ENCODE data around the gene GGACT. TPM values are rescaled to one million over a fixed set of nuclear protein-coding genes. Genes with fewer than 3 reads are reported as not detected.

The GGACT gene
- total RNA-seq, 2 donors from 2014 or later = 4.9 to 17.8 TPM

DNA sequence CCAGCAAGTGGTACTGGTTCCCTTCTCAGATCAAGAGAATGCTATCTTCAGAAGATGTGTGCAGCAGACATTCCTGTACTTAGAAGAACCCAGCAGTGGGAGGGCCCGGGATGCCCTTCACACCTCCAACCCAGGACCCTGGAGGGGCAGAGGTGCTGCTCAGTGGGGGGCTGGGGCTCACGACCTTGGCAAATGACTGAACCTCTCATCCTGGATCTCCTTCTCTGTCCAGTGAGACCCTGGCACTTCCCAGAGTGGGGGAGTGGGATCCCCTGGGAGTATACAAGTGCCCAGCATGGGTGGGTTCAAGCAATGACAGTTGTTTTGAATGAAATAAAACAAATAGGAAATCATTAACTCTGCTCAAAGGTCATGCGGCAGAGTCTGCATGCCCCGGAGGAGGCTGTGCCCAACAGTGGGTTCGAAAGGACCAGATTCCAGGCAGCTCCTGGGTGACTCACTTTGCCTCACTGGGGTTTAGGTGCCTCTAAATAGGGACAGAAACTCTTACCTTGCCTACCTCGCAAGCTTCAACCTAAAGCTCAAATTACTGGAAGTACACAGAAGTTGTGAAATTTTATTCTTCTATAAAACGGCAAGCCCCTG is 26.9 kb downstream of the GGACT start:
- Histone ChIP-seq H3K27me3 (no peaks in the 10 kb centered on the region), H3K36me3 (replicated peaks in 1 of 2; ENCODE audit: insufficient read depth in 1 of 2, low read depth in 2 of 2) (no peaks in the 10 kb centered on the region), H3K4me3 (no peak overlapping the region), H3K9me3 (no peaks in the 10 kb centered on the region), H3K4me1 (peaks cover 25% of the 10 kb centered on the region), H3K27ac (no peak overlapping the region)
- 49 to 72% methylated on average over 6 to 7 of the region's 7 CpGs for WGBS, 2 donors
- no peak for TF ChIP-seq POLR2A (IDR thresholded peaks at IDR 0.05)
- TF ChIP-seq, protein P1, sequence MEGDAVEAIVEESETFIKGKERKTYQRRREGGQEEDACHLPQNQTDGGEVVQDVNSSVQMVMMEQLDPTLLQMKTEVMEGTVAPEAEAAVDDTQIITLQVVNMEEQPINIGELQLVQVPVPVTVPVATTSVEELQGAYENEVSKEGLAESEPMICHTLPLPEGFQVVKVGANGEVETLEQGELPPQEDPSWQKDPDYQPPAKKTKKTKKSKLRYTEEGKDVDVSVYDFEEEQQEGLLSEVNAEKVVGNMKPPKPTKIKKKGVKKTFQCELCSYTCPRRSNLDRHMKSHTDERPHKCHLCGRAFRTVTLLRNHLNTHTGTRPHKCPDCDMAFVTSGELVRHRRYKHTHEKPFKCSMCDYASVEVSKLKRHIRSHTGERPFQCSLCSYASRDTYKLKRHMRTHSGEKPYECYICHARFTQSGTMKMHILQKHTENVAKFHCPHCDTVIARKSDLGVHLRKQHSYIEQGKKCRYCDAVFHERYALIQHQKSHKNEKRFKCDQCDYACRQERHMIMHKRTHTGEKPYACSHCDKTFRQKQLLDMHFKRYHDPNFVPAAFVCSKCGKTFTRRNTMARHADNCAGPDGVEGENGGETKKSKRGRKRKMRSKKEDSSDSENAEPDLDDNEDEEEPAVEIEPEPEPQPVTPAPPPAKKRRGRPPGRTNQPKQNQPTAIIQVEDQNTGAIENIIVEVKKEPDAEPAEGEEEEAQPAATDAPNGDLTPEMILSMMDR (IDR thresholded peaks at IDR 0.05) = no peak
- intact Hi-C loops (cut with DNase I) = no loop called here
- no peak for DNase-seq
- no peak for ATAC-seq

DNA sequence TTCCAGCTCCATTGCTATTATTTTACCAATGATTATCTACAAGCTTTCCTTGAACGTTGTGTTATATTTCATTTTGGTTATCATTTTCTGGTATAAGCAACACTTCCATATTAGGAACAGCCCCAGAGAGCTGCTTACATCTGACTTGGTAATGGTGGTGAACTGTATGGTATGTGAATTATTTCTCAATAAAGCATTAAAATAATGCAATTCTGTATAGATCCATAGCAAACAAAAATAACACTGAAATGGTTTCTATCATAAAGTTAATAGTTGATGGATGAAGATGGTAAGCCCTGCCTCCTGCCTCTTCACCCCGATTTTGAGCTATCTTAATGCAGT is 27.5 kb downstream of the GGACT start:
- Histone ChIP-seq H3K27ac (no peak overlapping the region), H3K4me1 (peaks cover 25% of the 10 kb centered on the region), H3K9me3 (no peaks in the 10 kb centered on the region), H3K36me3 (replicated peaks in 1 of 2; ENCODE audit: insufficient read depth in 1 of 2, low read depth in 2 of 2) (no peaks in the 10 kb centered on the region), H3K27me3 (no peaks in the 10 kb centered on the region), H3K4me3 (no peak overlapping the region)
- intact Hi-C loops (cut with DNase I) = no loop called here
- no peak for ATAC-seq
- TF ChIP-seq, protein P1 (IDR thresholded peaks at IDR 0.05) = no peak
- 63 to 65% methylated on average over 2 of the region's 2 CpGs for WGBS, 2 donors
- no peak for DNase-seq

DNA sequence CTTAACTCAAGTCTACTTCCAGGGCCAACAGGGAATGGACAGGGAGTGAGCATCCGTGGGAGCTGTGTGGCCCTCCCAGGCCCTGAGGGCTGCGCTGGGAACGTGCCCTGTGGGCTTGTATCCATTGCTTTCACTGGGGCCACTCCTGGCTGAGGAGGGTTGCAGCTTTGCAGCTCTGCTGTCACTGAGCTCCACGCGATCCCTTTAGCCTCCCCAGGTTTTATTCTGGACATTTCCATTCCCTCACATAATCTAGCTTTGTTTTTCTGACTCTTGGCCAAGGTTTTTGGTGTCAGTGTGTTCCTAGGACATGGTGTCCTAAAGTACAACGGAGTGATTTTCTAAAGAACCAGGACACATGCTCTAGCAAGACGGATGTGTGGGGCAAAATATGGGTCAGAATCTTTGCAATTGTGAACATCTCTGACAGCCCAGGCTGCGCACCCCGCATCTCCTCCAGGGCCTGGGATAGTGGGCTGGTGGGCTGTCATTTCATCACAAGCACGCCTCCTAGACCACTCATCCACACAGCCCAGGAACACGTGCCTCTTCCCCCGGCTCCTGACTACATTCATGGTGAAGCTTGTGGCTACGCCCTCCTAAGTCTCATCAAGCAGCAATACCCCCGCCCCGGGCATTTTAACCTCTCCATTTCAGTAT is 28.0 kb downstream of the GGACT start:
- ATAC-seq = peak; percentile 36
- TF ChIP-seq, protein P1 (IDR thresholded peaks at IDR 0.05) = no peak
- no peak for TF ChIP-seq POLR2A (IDR thresholded peaks at IDR 0.05)

DNA sequence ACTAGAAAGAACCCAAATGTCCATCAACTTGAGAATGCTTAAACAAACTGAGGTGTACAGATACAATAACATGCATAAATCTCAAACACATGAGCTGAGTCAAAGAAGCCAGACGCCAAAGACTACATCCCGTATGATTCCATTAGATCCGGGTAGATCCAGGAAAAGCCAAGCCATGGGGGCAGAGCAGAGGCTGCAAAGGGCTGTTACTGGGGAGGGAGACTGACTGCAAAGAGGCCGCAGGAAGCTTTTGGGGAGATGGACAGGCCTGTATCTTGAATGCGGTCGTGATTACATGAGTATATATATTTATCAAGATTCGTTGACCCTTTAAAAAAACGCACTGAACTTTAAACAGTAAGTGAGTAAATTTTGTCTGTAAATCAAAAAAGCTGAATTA is 28.7 kb downstream of the GGACT start:
- TF ChIP-seq, protein P1 (IDR thresholded peaks at IDR 0.05) = no peak
- no peak for TF ChIP-seq POLR2A (IDR thresholded peaks at IDR 0.05)
- Histone ChIP-seq H3K27ac (no peak overlapping the region), H3K27me3 (no peaks in the 10 kb centered on the region), H3K9me3 (no peaks in the 10 kb centered on the region), H3K36me3 (replicated peaks in 1 of 2; ENCODE audit: insufficient read depth in 1 of 2, low read depth in 2 of 2) (no peaks in the 10 kb centered on the region), H3K4me3 (no peak overlapping the region), H3K4me1 (peaks cover 22% of the 10 kb centered on the region)
- intact Hi-C loops (cut with DNase I) = no loop called here
- DNase-seq = no peak
- ATAC-seq = no peak
- WGBS, 2 donors = 83 to 85% methylated on average over 8 of the region's 8 CpGs

More for the DNA sequence above, 28.0 kb downstream of the GGACT start:
- intact Hi-C loops (cut with DNase I) = no loop called here
- no peak for DNase-seq
- no peaks in the 10 kb centered on the region for H3K9me3 ChIP-seq
- no peaks in the 10 kb centered on the region for H3K27me3 ChIP-seq
- H3K27ac ChIP-seq = no peak overlapping the region
- peaks cover 25% of the 10 kb centered on the region for H3K4me1 ChIP-seq
- H3K4me3 ChIP-seq = no peak overlapping the region
- WGBS, 2 donors = 88 to 90% methylated on average over 15 of the region's 15 CpGs
- H3K36me3 ChIP-seq (replicated peaks in 1 of 2; ENCODE audit: insufficient read depth in 1 of 2, low read depth in 2 of 2) = no peaks in the 10 kb centered on the region

DNA sequence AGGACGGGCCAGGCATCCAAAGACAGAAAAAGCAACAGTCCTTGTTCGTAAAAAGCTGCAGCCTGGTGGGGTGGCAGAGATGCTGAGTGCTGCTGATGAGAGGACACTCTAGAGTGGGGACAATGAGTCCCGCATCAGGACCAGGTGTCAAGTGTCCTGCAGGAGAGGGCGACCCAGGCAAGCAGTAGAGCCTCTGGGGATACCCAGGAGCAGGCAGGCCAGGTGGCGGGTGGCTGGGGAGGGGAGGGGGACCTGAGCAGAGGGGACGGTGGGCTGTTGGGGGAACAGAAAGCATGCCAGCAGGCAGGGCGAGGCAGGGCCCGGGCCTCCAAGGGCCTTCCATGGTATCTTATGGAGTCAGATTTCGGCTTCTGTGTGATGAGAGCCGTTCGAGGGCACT is 35.8 kb downstream of the GGACT start:
- 90 to 95% methylated on average over 10 to 11 of the region's 11 CpGs for WGBS, 2 donors
- DNase-seq (no peak), ATAC-seq (no peak)
- H3K4me1 ChIP-seq = peaks cover 10% of the 10 kb centered on the region
- no peaks in the 10 kb centered on the region for H3K9me3 ChIP-seq
- no peak for TF ChIP-seq POLR2A (IDR thresholded peaks at IDR 0.05)
- TF ChIP-seq, protein P1 (IDR thresholded peaks at IDR 0.05) = no peak
- intact Hi-C loops (cut with DNase I) = no loop called here
- H3K27ac ChIP-seq = no peak overlapping the region
- H3K4me3 ChIP-seq = no peak overlapping the region
- no peaks in the 10 kb centered on the region for H3K36me3 ChIP-seq (replicated peaks in 1 of 2; ENCODE audit: insufficient read depth in 1 of 2, low read depth in 2 of 2)
- H3K27me3 ChIP-seq = no peaks in the 10 kb centered on the region

Measured in body of pancreas (tissue), 4 donors.